ENCODE results near the gene PSAP. TPM values are rescaled to one million over a fixed set of nuclear protein-coding genes. Genes with fewer than 3 reads are reported as not detected.
"Not testable (repeated sequence)": the region's sequence is repeated elsewhere in the genome, so short reads cannot be mapped to it uniquely, and the experiment has no call there.

Gene PSAP
- total RNA-seq, 1 donor from 2014 or later: 510 TPM

DNA sequence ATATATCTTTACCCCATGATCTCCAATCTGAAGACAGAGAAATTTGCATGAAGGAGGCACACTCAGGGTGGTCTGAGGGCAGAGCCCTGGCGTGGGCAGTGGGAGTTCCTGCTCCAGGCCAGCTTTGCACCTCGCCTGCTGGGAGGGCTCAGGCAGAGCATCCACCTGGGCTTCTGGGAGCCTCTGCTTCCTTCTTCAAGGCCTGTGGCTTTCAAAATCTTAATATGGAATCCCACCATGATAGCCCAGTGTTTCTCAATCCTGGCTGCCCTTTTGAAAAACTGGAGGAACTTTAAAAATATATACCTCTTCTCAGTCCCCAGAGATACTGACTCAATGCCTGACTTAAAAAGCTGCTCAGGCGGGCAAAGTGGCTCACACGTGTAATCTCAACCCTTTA is 36.7 kb upstream of the PSAP start:
- no peak for DNase-seq (ENCODE audit: low spot score, unreplicated experiment)
- Mint-ChIP-seq H3K36me3 (ENCODE audit: insufficient read depth) (no peaks in the 10 kb centered on the region), H3K27me3 (peaks cover 40% of the 10 kb centered on the region), H3K4me1 (ENCODE audit: low read depth) (peaks cover 5% of the 10 kb centered on the region), H3K27ac (no peak overlapping the region), H3K9me3 (ENCODE audit: low read depth) (no peaks in the 10 kb centered on the region), H3K4me3 (ENCODE audit: low read depth) (no peak overlapping the region)
- TF ChIP-seq, protein P1, sequence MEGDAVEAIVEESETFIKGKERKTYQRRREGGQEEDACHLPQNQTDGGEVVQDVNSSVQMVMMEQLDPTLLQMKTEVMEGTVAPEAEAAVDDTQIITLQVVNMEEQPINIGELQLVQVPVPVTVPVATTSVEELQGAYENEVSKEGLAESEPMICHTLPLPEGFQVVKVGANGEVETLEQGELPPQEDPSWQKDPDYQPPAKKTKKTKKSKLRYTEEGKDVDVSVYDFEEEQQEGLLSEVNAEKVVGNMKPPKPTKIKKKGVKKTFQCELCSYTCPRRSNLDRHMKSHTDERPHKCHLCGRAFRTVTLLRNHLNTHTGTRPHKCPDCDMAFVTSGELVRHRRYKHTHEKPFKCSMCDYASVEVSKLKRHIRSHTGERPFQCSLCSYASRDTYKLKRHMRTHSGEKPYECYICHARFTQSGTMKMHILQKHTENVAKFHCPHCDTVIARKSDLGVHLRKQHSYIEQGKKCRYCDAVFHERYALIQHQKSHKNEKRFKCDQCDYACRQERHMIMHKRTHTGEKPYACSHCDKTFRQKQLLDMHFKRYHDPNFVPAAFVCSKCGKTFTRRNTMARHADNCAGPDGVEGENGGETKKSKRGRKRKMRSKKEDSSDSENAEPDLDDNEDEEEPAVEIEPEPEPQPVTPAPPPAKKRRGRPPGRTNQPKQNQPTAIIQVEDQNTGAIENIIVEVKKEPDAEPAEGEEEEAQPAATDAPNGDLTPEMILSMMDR (IDR thresholded peaks at IDR 0.05; ENCODE audit: unreplicated experiment): no peak

DNA sequence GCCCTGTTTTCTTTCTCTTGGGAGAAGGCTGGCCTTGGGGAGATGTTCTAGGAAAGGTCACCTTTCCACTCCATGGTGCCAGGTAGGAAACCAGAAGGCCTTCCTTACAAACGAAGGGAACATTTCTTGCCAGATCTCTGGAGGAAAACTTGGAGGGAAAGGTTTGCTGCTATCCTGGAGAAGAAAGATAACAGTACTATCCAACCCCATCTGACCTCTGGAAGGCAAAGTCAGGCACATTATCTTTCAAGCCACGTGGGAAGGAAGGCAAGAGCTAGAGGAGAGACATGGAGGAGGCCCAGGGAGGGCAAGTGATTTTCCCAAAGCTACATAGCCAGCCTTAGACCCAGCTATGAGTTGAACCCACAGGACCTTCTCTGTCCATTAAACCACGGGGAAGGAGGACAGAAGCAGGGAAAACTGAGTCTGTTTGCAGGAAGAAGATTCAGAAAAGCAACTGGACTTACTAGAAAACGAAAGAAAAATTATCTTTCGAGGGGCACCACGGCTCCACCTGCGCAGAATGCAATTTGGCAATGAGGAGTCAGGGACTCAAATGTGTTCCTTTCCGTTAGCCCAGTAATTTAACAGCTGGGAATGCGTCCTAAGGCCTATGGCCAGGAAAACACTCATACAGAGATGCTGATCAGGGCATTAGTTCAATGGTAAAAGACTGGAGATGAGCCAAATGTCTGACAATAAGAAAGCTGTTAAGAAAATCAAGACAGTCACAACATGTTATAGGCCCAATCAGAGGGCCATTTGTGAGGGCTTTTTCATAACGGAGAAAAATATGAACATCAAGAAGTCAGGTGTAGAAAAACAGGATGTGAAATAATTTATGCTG is 32.0 kb upstream of the PSAP start:
- no peak overlapping the region for H3K4me3 Mint-ChIP-seq (ENCODE audit: low read depth)
- no peak for DNase-seq (ENCODE audit: low spot score, unreplicated experiment)
- no peaks in the 10 kb centered on the region for H3K9me3 Mint-ChIP-seq (ENCODE audit: low read depth)
- TF ChIP-seq, protein P1 (IDR thresholded peaks at IDR 0.05; ENCODE audit: unreplicated experiment): no peak
- H3K27me3 Mint-ChIP-seq: peaks cover 13% of the 10 kb centered on the region
- H3K36me3 Mint-ChIP-seq (ENCODE audit: insufficient read depth): no peaks in the 10 kb centered on the region
- no peak overlapping the region for H3K27ac Mint-ChIP-seq
- H3K4me1 Mint-ChIP-seq (ENCODE audit: low read depth): peaks cover 9% of the 10 kb centered on the region

DNA sequence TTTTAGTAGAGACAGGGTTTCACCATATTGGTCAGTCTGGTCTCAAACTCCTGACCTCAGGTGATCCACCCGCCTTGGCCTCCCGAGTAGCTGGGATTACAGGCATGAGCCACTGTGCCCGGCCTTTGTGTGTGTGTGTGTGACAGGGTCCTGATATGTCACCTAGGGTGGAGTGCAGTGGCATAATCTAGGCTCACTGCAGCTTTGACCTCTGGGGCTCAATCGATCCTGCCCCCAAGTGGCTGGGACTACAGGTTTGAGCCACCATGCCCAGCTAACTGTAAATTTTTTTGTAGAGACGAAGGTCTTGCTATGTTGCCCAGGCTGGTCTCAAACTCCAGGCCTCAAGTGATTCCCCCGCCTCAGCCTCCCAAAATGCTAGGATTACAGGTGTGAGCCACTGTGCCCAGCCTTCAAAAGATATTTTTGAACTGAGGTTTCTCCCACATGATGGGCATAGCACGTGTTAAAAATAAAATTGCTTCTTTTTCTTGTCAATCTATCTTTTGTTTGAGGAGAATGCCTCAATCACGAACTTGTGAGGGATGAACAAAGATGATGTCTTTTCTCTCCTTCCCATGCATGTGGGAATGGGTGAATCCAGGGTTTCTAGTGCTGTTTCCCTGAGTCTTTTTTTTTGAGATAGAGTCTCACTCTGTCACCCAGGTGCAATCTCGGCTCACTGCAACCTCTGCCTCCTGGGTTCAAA is 30.8 kb upstream of the PSAP start:
- H3K36me3 Mint-ChIP-seq (ENCODE audit: insufficient read depth): no peaks in the 10 kb centered on the region
- TF ChIP-seq, protein P1 (IDR thresholded peaks at IDR 0.05; ENCODE audit: unreplicated experiment): no peak
- no peak overlapping the region for H3K4me3 Mint-ChIP-seq (ENCODE audit: low read depth)
- H3K27me3 Mint-ChIP-seq: peaks cover 6% of the 10 kb centered on the region
- DNase-seq (ENCODE audit: low spot score, unreplicated experiment): no peak
- no peak overlapping the region for H3K27ac Mint-ChIP-seq
- no peaks in the 10 kb centered on the region for H3K9me3 Mint-ChIP-seq (ENCODE audit: low read depth)
- H3K4me1 Mint-ChIP-seq (ENCODE audit: low read depth): peaks cover 9% of the 10 kb centered on the region

DNA sequence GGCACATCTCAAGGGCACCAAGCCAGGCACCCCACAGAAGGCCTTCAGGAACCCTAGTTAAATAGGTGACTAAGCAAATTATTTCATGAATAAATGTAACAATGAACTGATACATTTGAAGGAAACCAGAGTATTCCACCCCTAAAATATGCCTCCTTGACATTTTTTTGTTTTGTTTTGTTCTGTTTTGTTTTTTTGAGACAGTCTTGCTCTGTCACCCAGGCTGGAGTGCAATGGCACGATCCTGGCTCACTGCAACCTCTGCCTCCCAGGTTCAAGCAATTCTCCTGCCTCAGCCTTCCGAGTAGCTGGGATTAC is 30.2 kb upstream of the PSAP start:
- not testable (repeated sequence) for DNase-seq (ENCODE audit: low spot score, unreplicated experiment); H3K9me3 Mint-ChIP-seq (ENCODE audit: low read depth); H3K27ac Mint-ChIP-seq; H3K36me3 Mint-ChIP-seq (ENCODE audit: insufficient read depth); H3K4me3 Mint-ChIP-seq (ENCODE audit: low read depth); H3K27me3 Mint-ChIP-seq; H3K4me1 Mint-ChIP-seq (ENCODE audit: low read depth)

DNA sequence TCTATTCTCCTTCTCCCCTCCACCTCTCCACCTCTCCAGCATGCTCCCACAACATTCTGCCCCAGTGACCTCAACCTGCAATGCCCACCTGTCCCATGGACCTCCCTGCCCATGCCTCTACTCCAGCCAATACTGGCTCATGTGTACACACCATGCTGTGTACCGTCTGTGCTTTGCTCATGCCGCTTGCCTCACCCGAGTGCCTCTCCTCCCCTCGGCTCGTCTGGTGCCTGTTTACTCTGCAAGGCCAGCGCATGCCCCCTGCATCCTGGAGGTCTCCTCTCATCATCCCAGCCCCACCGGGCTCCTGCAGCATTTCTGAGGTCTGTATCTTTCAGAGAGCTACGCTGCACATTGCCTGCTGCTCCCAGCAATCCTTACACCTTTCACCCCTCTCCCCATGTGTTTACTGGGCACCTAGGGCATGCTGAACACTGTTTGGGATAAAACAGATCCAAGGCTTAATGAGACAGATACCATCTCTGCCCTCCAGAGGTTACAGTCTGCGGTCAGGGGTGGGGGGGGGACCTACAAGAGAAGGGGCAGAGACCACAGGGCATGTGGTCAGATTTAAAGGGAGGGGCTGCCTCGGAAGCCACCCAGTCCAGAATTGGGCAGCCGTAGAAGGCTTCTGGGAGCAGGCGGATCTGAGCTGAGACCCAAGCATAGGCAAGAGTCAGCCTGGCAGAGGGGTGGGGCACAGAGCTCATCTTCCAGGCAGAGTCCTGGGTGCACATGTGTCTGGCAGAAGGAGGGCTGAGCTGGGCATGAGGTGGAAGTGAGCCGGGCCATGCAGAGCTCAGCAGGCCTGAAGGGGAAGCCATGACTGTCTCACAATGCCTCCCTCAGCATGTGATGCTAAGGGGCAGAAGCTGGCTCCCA is 29.6 kb upstream of the PSAP start:
- H3K36me3 Mint-ChIP-seq (ENCODE audit: insufficient read depth): no peaks in the 10 kb centered on the region
- TF ChIP-seq, protein P1 (IDR thresholded peaks at IDR 0.05; ENCODE audit: unreplicated experiment): no peak
- no peaks in the 10 kb centered on the region for H3K9me3 Mint-ChIP-seq (ENCODE audit: low read depth)
- peaks cover 9% of the 10 kb centered on the region for H3K4me1 Mint-ChIP-seq (ENCODE audit: low read depth)
- H3K27me3 Mint-ChIP-seq: peaks cover 3% of the 10 kb centered on the region
- H3K4me3 Mint-ChIP-seq (ENCODE audit: low read depth): no peak overlapping the region
- no peak for DNase-seq (ENCODE audit: low spot score, unreplicated experiment)
- H3K27ac Mint-ChIP-seq: no peak overlapping the region
